Lower leg skin (tissue), 4 donors: ENCODE results near the gene DIS3L. TPM values are rescaled to one million over a fixed set of nuclear protein-coding genes. Genes with fewer than 3 reads are reported as not detected.

Experiments used
- DNase-seq, 2 donors: peaks; one replicate each; pipeline ENCODE4 v3.0.0-alpha.2; 2019; ENCODE audit warnings: low spot score in 2 of 2
- H3K4me3 ChIP-seq: fragments of 200-600 bp; sonication (generic); 2 replicates; pipeline ENCODE4 v1.5.1; 2017; ENCODE audit warnings: mild to moderate bottlenecking, low read depth; ENCODE audit not compliant: poor library complexity, severe bottlenecking
- POLR2A ChIP-seq, 2 donors: fragments of 450-650 bp; IDR thresholded peaks; one replicate each; pipeline ENCODE4 v1.6.1; 2016 to 2017; ENCODE audit warnings: antibody characterized with exemption in 2 of 2, mild to moderate bottlenecking in 1 of 2, moderate library complexity in 1 of 2
- WGBS, 2 donors: methylation state at CpG; one replicate each; pipeline ENCODE4 v1.1.5; 2018; 5-methylcytosine and 5-hydroxymethylcytosine counted together
- intact Hi-C: fragments of 100-400 bp; cut with DNase I; formaldehyde crosslinking; loops from one replicate; pipeline ENCODE4 v1.15.0; 2023; ENCODE audit warnings: low total_unique reads
- total RNA-seq, 4 donors: library from RNA; depleted of rRNA; stranded (reverse); fragments of >200 nt; gene quantifications; one replicate each; pipeline ENCODE4 v1.1.0, GENCODE V29; 2016
- TF ChIP-seq, protein P1 (sequence below), 3 donors: fragments of 450-650 bp; IDR thresholded peaks; one replicate each; pipeline ENCODE4 v1.5.1; 2016; ENCODE audit warnings: antibody characterized with exemption in 3 of 3, mild to moderate bottlenecking in 3 of 3, moderate library complexity in 2 of 3

The DIS3L gene
- total RNA-seq, 4 donors from 2014 or later: 12.9 to 19.7 (median 17.1) TPM

DNA sequence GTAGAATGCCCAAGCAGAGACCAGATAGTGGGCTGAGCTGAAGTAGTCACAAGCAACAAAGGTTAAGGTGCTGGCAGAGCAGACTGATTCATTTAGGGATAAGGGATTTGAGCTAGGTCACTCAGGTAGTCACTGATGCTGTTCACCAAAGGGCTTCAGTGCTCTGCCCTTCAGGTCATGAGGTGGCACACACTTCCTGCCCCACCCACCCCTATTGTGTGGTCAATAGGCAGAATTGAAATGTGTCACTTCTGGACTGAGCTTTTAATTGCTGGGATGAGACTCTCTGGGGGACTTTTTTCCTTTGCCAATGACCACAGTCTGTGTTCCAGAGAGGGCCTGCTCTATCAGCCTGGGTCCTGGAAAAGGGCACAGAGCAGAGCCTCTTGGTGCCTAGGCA lies 2.9 kb upstream of the DIS3L start:
- no peak for TF ChIP-seq POLR2A (IDR thresholded peaks at IDR 0.05)
- TF ChIP-seq, protein P1, sequence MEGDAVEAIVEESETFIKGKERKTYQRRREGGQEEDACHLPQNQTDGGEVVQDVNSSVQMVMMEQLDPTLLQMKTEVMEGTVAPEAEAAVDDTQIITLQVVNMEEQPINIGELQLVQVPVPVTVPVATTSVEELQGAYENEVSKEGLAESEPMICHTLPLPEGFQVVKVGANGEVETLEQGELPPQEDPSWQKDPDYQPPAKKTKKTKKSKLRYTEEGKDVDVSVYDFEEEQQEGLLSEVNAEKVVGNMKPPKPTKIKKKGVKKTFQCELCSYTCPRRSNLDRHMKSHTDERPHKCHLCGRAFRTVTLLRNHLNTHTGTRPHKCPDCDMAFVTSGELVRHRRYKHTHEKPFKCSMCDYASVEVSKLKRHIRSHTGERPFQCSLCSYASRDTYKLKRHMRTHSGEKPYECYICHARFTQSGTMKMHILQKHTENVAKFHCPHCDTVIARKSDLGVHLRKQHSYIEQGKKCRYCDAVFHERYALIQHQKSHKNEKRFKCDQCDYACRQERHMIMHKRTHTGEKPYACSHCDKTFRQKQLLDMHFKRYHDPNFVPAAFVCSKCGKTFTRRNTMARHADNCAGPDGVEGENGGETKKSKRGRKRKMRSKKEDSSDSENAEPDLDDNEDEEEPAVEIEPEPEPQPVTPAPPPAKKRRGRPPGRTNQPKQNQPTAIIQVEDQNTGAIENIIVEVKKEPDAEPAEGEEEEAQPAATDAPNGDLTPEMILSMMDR (IDR thresholded peaks at IDR 0.05): no peak
- no peak overlapping the region for H3K4me3 ChIP-seq
- intact Hi-C loops: no loop called here
- DNase-seq: peak in 1 of 2 donors; percentile 12

DNA sequence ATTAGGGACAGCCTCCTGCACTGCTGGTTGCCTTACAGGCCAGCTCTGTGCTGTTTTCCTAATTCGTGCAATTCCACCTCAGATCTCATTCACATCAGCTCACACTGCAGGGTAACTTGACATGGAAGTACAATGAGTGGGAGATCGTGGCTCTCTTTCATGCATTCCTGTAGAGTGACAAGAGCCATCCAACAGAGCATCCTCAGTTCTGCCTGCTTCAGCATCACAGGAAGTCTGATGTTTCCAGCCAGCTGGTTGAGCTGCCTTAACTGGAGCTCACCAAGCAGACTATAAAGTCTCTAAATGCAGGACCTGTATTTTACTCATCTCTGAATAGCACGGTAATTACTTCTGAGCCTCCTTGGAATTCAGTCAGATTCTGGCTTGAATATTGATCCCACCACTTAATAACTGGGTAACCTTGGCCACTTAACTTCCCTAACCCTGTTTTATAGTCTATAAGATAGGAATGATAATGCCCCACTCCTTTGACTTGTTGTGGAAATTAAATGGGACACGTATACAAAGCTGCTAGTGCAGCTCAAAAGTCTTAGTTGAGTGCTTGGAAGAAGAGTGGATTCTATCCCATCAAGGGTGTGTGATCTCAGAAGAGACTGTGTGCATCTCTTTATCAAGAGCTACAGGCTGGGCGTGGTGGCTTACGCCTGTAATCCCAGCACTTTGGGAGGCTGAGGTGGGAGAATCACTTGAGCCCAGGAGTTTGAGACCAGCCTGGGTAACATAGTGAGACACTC lies 1.4 kb upstream of the DIS3L start:
- 79 to 86% methylated on average over 6 of the region's 6 CpGs for WGBS, 2 donors
- intact Hi-C loops: no loop called here
- no peak for TF ChIP-seq POLR2A (IDR thresholded peaks at IDR 0.05)
- TF ChIP-seq, protein P1 (IDR thresholded peaks at IDR 0.05): no peak
- peak in 1 of 2 donors; percentile 53 for DNase-seq
- H3K4me3 ChIP-seq: no peak overlapping the region

DNA sequence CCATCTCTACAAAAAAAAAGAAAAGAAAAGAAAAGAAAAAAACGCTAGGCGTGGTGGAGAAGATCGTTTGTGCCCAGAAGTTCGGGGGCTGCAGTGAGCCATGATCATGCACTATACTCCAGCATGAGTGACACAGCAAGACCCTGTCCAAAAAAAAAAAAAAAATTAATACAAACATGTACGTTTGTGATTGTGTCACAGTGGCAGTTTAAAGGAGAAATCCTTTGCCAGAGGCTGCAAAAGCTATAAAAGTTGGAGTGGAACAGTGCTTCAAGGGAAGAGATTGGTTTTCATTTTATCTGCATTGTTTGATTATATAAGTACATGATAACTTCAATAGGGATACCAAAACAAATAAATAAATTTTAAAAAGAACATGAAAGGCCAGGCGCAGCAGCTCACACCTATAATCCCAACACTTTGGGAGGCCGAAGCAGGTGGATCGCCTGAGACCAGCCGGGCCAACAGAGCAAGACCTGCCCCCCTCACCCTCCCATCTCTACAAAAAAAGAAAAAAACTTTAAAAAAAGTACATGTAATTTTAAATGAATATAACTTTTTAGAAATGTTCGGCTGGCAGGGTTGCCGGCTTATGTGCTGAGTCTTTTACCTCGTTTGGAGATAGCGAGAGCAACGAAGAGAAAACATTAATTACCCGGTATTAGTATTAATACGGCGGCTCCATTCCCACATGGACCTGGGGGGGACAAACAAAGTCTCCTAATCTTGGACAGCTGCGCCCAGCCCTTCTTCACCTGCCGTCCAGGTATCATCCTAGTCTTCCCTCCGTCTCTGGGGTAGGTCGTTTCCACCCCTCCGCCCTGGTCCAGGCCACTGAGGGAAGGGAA lies 573 bp upstream of the DIS3L start:
- peak overlapping the region; percentile 48 for H3K4me3 ChIP-seq
- intact Hi-C loops: no loop called here
- 13 to 16% methylated on average over 22 of the region's 22 CpGs for WGBS, 2 donors
- TF ChIP-seq, protein P1 (IDR thresholded peaks at IDR 0.05): no peak
- no peak for TF ChIP-seq POLR2A (IDR thresholded peaks at IDR 0.05)
- no peak for DNase-seq

DNA sequence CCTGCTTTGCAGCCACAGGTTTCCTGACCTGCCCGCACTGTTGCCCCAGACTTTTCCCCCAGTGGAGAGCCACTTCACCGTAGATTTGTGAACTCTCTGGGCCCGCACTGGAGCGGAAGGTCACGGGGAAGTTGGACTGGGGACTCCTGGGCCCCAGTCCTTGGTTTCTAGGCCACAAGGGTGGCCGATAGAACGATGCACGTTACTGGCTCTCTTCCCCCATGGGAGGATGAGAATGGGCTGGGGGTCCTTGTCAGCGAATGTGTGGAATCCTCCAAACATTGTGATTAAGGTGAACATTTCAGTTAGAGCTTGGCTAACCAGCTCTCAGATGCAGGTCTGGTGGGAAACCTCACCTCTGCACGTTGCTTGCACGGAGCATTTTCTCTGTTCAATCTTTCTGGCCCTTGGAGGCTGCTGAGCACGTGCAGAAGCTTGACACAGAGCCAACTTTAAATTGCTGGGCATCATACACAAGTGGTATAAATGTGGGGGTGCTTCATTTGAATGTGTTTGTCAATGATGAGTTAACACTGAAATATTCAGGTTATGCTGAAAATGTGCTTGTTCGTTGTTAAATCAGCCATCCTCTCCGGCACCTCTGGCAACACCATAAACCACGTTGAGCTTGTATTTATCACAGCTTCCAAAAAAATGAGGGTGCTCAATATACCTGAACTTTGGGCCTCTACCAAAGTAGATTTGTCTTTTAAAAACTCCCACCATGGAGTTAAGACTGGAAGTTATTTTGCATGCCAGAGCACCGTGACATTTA lies 976 bp downstream of the DIS3L start:
- H3K4me3 ChIP-seq: peak overlapping the region; percentile 48
- TF ChIP-seq, protein P1 (IDR thresholded peaks at IDR 0.05): no peak
- TF ChIP-seq POLR2A (IDR thresholded peaks at IDR 0.05): no peak
- intact Hi-C loops: no loop called here
- peak in 1 of 2 donors; percentile 76 for DNase-seq
- 3% methylated on average over 16 of the region's 16 CpGs for WGBS, 2 donors

DNA sequence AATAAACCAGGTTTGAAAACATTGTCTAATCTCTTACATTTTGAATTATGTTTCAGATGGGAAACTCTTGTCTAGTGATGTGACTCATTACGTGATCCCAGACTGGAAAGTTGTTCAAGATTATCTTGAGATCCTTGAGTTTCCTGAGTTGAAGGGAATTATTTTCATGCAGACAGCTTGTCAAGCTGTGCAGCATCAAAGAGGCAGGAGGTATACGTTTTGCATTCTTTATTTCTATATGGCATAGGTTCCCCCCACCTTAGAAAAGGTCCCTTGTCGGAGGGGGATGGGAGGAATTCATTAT lies 1.5 kb downstream of the DIS3L start:
- 36 to 45% methylated on average over 3 of the region's 3 CpGs for WGBS, 2 donors
- DNase-seq: no peak
- no peak overlapping the region for H3K4me3 ChIP-seq
- intact Hi-C loops: no loop called here
- TF ChIP-seq, protein P1 (IDR thresholded peaks at IDR 0.05): no peak
- TF ChIP-seq POLR2A (IDR thresholded peaks at IDR 0.05): no peak
